Measurements from ENCODE around the gene FAM83E.

DNA sequence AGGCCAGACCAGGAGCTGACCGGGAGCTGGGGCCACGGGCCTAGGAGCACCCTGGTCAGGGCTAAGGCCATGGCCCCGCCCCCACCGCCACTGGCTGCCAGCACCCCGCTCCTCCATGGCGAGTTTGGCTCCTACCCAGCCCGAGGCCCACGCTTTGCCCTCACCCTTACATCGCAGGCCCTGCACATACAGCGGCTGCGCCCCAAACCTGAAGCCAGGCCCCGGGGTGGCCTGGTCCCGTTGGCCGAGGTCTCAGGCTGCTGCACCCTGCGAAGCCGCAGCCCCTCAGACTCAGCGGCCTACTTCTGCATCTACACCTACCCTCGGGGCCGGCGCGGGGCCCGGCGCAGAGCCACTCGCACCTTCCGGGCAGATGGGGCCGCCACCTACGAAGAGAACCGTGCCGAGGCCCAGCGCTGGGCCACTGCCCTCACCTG, 11.0 kb upstream of the FAM83E start:
- TF ChIP-seq EP300 (IDR thresholded peaks at IDR 0.05): no peak
- TF ChIP-seq POLR2A (IDR thresholded peaks at IDR 0.05): no peak
- TF ChIP-seq, protein P1, sequence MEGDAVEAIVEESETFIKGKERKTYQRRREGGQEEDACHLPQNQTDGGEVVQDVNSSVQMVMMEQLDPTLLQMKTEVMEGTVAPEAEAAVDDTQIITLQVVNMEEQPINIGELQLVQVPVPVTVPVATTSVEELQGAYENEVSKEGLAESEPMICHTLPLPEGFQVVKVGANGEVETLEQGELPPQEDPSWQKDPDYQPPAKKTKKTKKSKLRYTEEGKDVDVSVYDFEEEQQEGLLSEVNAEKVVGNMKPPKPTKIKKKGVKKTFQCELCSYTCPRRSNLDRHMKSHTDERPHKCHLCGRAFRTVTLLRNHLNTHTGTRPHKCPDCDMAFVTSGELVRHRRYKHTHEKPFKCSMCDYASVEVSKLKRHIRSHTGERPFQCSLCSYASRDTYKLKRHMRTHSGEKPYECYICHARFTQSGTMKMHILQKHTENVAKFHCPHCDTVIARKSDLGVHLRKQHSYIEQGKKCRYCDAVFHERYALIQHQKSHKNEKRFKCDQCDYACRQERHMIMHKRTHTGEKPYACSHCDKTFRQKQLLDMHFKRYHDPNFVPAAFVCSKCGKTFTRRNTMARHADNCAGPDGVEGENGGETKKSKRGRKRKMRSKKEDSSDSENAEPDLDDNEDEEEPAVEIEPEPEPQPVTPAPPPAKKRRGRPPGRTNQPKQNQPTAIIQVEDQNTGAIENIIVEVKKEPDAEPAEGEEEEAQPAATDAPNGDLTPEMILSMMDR (IDR thresholded peaks at IDR 0.05): no peak
- no peak for TF ChIP-seq POLR2AphosphoS5 (IDR thresholded peaks at IDR 0.05)

All from upper lobe of left lung (tissue), 4 donors.